NT2/D1 (cell line): ENCODE results near the gene WFIKKN2.

Experiments used
- DNase-seq: peaks from one replicate; pipeline ENCODE4 v3.0.0-alpha.2; 2011; ENCODE audit warnings: low read depth, low spot score
- H3K27me3 ChIP-seq: 2 replicates; pipeline ENCODE4 v1.6.0; 2011; ENCODE audit warnings: mild to moderate bottlenecking; ENCODE audit not compliant: insufficient read length, insufficient read depth
- H3K36me3 ChIP-seq: 2 replicates; pipeline ENCODE4 v1.6.1; 2011; ENCODE audit warnings: mild to moderate bottlenecking, low read length, mixed read lengths; ENCODE audit not compliant: insufficient read depth, insufficient read length
- H3K4me1 ChIP-seq: 2 replicates; pipeline ENCODE4 v1.5.1; 2011; ENCODE audit not compliant: insufficient read depth, insufficient read length
- H3K4me3 ChIP-seq: 2 replicates; pipeline ENCODE4 v1.5.1; 2011; ENCODE audit warnings: low read depth; ENCODE audit not compliant: insufficient read length
- H3K9ac ChIP-seq: 2 replicates; pipeline ENCODE4 v1.6.0; 2011; ENCODE audit warnings: low read depth; ENCODE audit not compliant: insufficient read length
- H3K9me3 ChIP-seq: 2 replicates; pipeline ENCODE4 v1.5.1; 2011; ENCODE audit warnings: mild to moderate bottlenecking, low read length; ENCODE audit not compliant: insufficient read depth
- SUZ12 ChIP-seq: IDR thresholded peaks from 2 replicates; pipeline ENCODE4 v1.6.1; 2011; ENCODE audit not compliant: insufficient read length, insufficient read depth; ENCODE audit errors: extremely low read depth
- YY1 ChIP-seq: IDR thresholded peaks from 2 replicates; pipeline ENCODE4 v1.6.1; 2011; ENCODE audit not compliant: insufficient read length, insufficient read depth
- ZNF274 ChIP-seq: IDR thresholded peaks from 2 replicates; pipeline ENCODE4 v1.6.1; 2011; ENCODE audit warnings: mild to moderate bottlenecking, low read depth, low read length

The WFIKKN2 gene

GRCh38 chr17:50842506-50843149 is 7.2 kb downstream of the WFIKKN2 start:
- Histone ChIP-seq H3K9ac (no peak overlapping the region), H3K9me3 (no peaks in the 10 kb centered on the region), H3K4me3 (no peak overlapping the region), H3K4me1 (peaks cover 16% of the 10 kb centered on the region), H3K27me3 (no peaks in the 10 kb centered on the region), H3K36me3 (no peaks in the 10 kb centered on the region)
- DNase-seq: no peak
- TF ChIP-seq ZNF274: no peak
- TF ChIP-seq SUZ12: no peak
- no peak for TF ChIP-seq YY1

- DNase-seq: no peak
- Histone ChIP-seq H3K36me3 (no peaks in the 10 kb centered on the region), H3K4me3 (no peak overlapping the region), H3K9me3 (no peaks in the 10 kb centered on the region), H3K9ac (no peak overlapping the region), H3K27me3 (no peaks in the 10 kb centered on the region), H3K4me1 (peaks cover 16% of the 10 kb centered on the region)
- TF ChIP-seq ZNF274 (no peak), YY1 (no peak), SUZ12 (no peak)
Measured at GRCh38 chr17:50843150-50843905, 7.9 kb downstream of the WFIKKN2 start.

- Histone ChIP-seq H3K4me3 (no peak overlapping the region), H3K27me3 (no peaks in the 10 kb centered on the region), H3K36me3 (no peaks in the 10 kb centered on the region), H3K9ac (peak overlapping the region; percentile 51), H3K4me1 (peaks cover 16% of the 10 kb centered on the region), H3K9me3 (no peaks in the 10 kb centered on the region)
- TF ChIP-seq SUZ12 (no peak), ZNF274 (no peak), YY1 (no peak)
- no peak for DNase-seq
Measured at GRCh38 chr17:50844117-50844700, 8.8 kb downstream of the WFIKKN2 start.

- DNase-seq: no peak
- Histone ChIP-seq H3K4me3 (no peak overlapping the region), H3K27me3 (no peaks in the 10 kb centered on the region), H3K36me3 (no peaks in the 10 kb centered on the region), H3K9me3 (no peaks in the 10 kb centered on the region), H3K9ac (no peak overlapping the region), H3K4me1 (peaks cover 16% of the 10 kb centered on the region)
- no peak for TF ChIP-seq ZNF274
- TF ChIP-seq SUZ12: no peak
- no peak for TF ChIP-seq YY1
Measured at GRCh38 chr17:50845240-50846147, 10.1 kb downstream of the WFIKKN2 start.

GRCh38 chr17:50847566-50847965 is 12.2 kb downstream of the WFIKKN2 start:
- Histone ChIP-seq H3K27me3 (peaks cover under 1% of the 10 kb centered on the region), H3K4me1 (peaks cover 16% of the 10 kb centered on the region), H3K9ac (no peak overlapping the region), H3K36me3 (no peaks in the 10 kb centered on the region), H3K4me3 (no peak overlapping the region), H3K9me3 (no peaks in the 10 kb centered on the region)
- no peak for DNase-seq
- TF ChIP-seq SUZ12 (no peak), YY1 (no peak)

- Histone ChIP-seq H3K9ac (no peak overlapping the region), H3K9me3 (no peaks in the 10 kb centered on the region)
- no peak for TF ChIP-seq YY1
- TF ChIP-seq SUZ12: no peak
- TF ChIP-seq ZNF274: no peak
Measured at GRCh38 chr17:50848039-50848438, 12.7 kb downstream of the WFIKKN2 start.

GRCh38 chr17:50848711-50849110 is 13.3 kb downstream of the WFIKKN2 start:
- H3K4me1 ChIP-seq: peaks cover 16% of the 10 kb centered on the region
- no peak for TF ChIP-seq ZNF274
- no peak for TF ChIP-seq YY1
- TF ChIP-seq SUZ12: no peak
- no peak for DNase-seq

More at GRCh38 chr17:50848039-50848438, 12.7 kb downstream of the WFIKKN2 start:
- H3K27me3 ChIP-seq: peaks cover 5% of the 10 kb centered on the region
- peaks cover 16% of the 10 kb centered on the region for H3K4me1 ChIP-seq
- no peak for DNase-seq
- no peaks in the 10 kb centered on the region for H3K36me3 ChIP-seq
- H3K4me3 ChIP-seq: no peak overlapping the region

More at GRCh38 chr17:50848711-50849110, 13.3 kb downstream of the WFIKKN2 start:
- no peak overlapping the region for H3K4me3 ChIP-seq
- H3K36me3 ChIP-seq: no peaks in the 10 kb centered on the region
- H3K9ac ChIP-seq: no peak overlapping the region
- peaks cover 6% of the 10 kb centered on the region for H3K27me3 ChIP-seq
- H3K9me3 ChIP-seq: no peaks in the 10 kb centered on the region
